GM23338 (cell line): ENCODE measurements around the gene CALM1. TPM values are rescaled to one million over a fixed set of nuclear protein-coding genes. Genes with fewer than 3 reads are reported as not detected.

Experiments used
- ATAC-seq: fragments of 200-7000 bp; cut with Tn5 transposase; 3 replicates; pipeline ENCODE4 v1.9.1; 2020
- DNase-seq: peaks from one replicate; pipeline ENCODE4 v3.0.0-alpha.2; 2015; ENCODE audit warnings: low spot score
- H2AFZ ChIP-seq: fragments of 200-600 bp; sonication (generic); 2 replicates; pipeline ENCODE4 v1.8.0; 2016; ENCODE audit warnings: antibody characterized with exemption, mild to moderate bottlenecking, moderate library complexity
- H3F3A ChIP-seq: fragments of 200-600 bp; sonication (generic); replicated peaks from 2 replicates; pipeline ENCODE4 v1.8.0; 2017; ENCODE audit warnings: antibody characterized with exemption, mixed run types, low read depth
- H3K27ac ChIP-seq: fragments of 200-600 bp; sonication (generic); 2 replicates; pipeline ENCODE4 v1.6.1; 2016; ENCODE audit warnings: low read depth
- H3K27me3 ChIP-seq: fragments of 200-600 bp; sonication (generic); 2 replicates; pipeline ENCODE4 v1.8.0; 2016; ENCODE audit warnings: mild to moderate bottlenecking, mixed run types, moderate library complexity; ENCODE audit not compliant: insufficient read depth
- H3K36me3 ChIP-seq: fragments of 200-600 bp; sonication (generic); 2 replicates; pipeline ENCODE4 v1.8.0; 2016; ENCODE audit warnings: mild to moderate bottlenecking; ENCODE audit not compliant: insufficient read depth
- H3K4me1 ChIP-seq: fragments of 200-600 bp; sonication (generic); 2 replicates; pipeline ENCODE4 v1.8.0; 2016; ENCODE audit warnings: mild to moderate bottlenecking, moderate library complexity; ENCODE audit not compliant: insufficient read depth
- H3K4me2 ChIP-seq: fragments of 200-600 bp; sonication (generic); 2 replicates; pipeline ENCODE4 v1.7.1; 2017; ENCODE audit warnings: mixed run types
- H3K4me3 ChIP-seq: fragments of 200-600 bp; sonication (generic); 2 replicates; pipeline ENCODE4 v1.6.1; 2016; ENCODE audit warnings: mixed run types
- H3K79me2 ChIP-seq: fragments of 200-600 bp; sonication (generic); replicated peaks from 2 replicates; pipeline ENCODE4 v1.8.0; 2017; ENCODE audit warnings: mild to moderate bottlenecking; ENCODE audit not compliant: insufficient read depth
- H3K9me2 ChIP-seq: fragments of 200-600 bp; sonication (generic); 2 replicates; pipeline ENCODE4 v1.8.0; 2017; ENCODE audit not compliant: insufficient read depth
- H4K20me1 ChIP-seq: fragments of 200-600 bp; sonication (generic); replicated peaks from 2 replicates; pipeline ENCODE4 v1.8.0; 2017; ENCODE audit warnings: mild to moderate bottlenecking; ENCODE audit not compliant: insufficient read depth
- H3K27ac Mint-ChIP-seq: 2 replicates; pipeline ENCODE4 v1.8.0; 2020; ENCODE audit warnings: inconsistent platforms, mild to moderate bottlenecking, moderate library complexity, mixed read lengths
- H3K27me3 Mint-ChIP-seq: 3 replicates; pipeline ENCODE4 v1.8.0; 2022; ENCODE audit warnings: low read depth, mild to moderate bottlenecking, moderate library complexity, mixed read lengths, inconsistent platforms; ENCODE audit not compliant: insufficient read depth, poor library complexity
- H3K36me3 Mint-ChIP-seq: 3 replicates; pipeline ENCODE4 v1.8.0; 2021; ENCODE audit warnings: low read depth, mild to moderate bottlenecking, inconsistent platforms, moderate library complexity, mixed read lengths
- H3K4me1 Mint-ChIP-seq: 3 replicates; pipeline ENCODE4 v1.8.0; 2020; ENCODE audit warnings: mild to moderate bottlenecking, inconsistent platforms, mixed read lengths
- H3K4me3 Mint-ChIP-seq: 3 replicates; pipeline ENCODE4 v1.8.0; 2021; ENCODE audit warnings: moderate library complexity, mild to moderate bottlenecking, inconsistent platforms, mixed read lengths
- H3K9me3 Mint-ChIP-seq: 3 replicates; pipeline ENCODE4 v1.8.0; 2020; ENCODE audit warnings: moderate library complexity, mild to moderate bottlenecking, inconsistent platforms, mixed read lengths
- EZH2 ChIP-seq: fragments of 200-600 bp; sonication (generic); IDR thresholded peaks from one replicate; pipeline ENCODE4 v1.8.0; 2017; ENCODE audit warnings: antibody characterized with exemption, mild to moderate bottlenecking, low read depth; ENCODE audit not compliant: unreplicated experiment
- EZH2phosphoT487 ChIP-seq: fragments of 200-600 bp; sonication (generic); IDR thresholded peaks from one replicate; pipeline ENCODE4 v1.8.1; 2018; ENCODE audit warnings: antibody characterized with exemption; ENCODE audit not compliant: unreplicated experiment
- JUNB ChIP-seq: IDR thresholded peaks from one replicate; pipeline ENCODE4 v1.6.1; 2016; ENCODE audit warnings: antibody characterized with exemption; ENCODE audit not compliant: unreplicated experiment
- NANOG ChIP-seq: IDR thresholded peaks from 2 replicates; pipeline ENCODE4 v1.6.1; 2016; ENCODE audit warnings: antibody characterized with exemption, borderline replicate concordance
- POLR2AphosphoS5 ChIP-seq: IDR thresholded peaks from 2 replicates; pipeline ENCODE4 v1.6.1; 2016; ENCODE audit warnings: antibody characterized with exemption, low read depth
- REST ChIP-seq: IDR thresholded peaks from one replicate; pipeline ENCODE4 v1.6.1; 2018; ENCODE audit warnings: antibody characterized with exemption; ENCODE audit not compliant: unreplicated experiment
- STAT1 ChIP-seq: IDR thresholded peaks from one replicate; pipeline ENCODE4 v1.6.1; 2016; ENCODE audit warnings: antibody characterized with exemption; ENCODE audit not compliant: unreplicated experiment
- ZNF114 ChIP-seq: fragments of 250-450 bp; sonication (Bioruptor Pico); IDR thresholded peaks from 2 replicates; pipeline ENCODE4 v1.5.0; 2020; ENCODE audit warnings: mild to moderate bottlenecking, moderate library complexity
- polyA plus RNA-seq: library from polyadenylated mRNA; unstranded; fragments of >200 nt; fragmentation: Nextera tagmentation; extraction: Ambion mirVana; gene quantifications from 2 replicates; pipeline ENCODE4 v1.2.1, GENCODE V29; 2016
- total RNA-seq: library from RNA; depleted of rRNA; stranded (reverse); fragments of >200 nt; shearing (Covaris generic); gene quantifications from 2 replicates; pipeline ENCODE4 v1.2.3, GENCODE V29; 2014
- TF ChIP-seq, protein P1 (sequence below), 2 experiments: fragments of 200-600 bp in 1 of 2; sonication (generic) in 1 of 2; conservative IDR thresholded peaks; 2 replicates each; pipeline versions ENCODE4 v1.5.1 to v1.6.1; 2016 to 2017; ENCODE audit warnings: antibody characterized with exemption in 2 of 2, low read depth in 2 of 2, mild to moderate bottlenecking in 2 of 2, moderate library complexity in 1 of 2
- TF ChIP-seq, protein P2 (sequence below): fragments of 250-450 bp; sonication (Bioruptor Pico); IDR thresholded peaks from 2 replicates; pipeline ENCODE4 v1.5.0; 2020; ENCODE audit warnings: mild to moderate bottlenecking, moderate library complexity
- TF ChIP-seq, protein P3 (sequence below): IDR thresholded peaks from 2 replicates; pipeline ENCODE4 v1.6.1; 2016; ENCODE audit warnings: antibody characterized with exemption

CALM1 gene
- total and polyA plus RNA-seq, 2 experiments from 2014 or later = 308 to 2,024 TPM

- peaks cover 14% of the 10 kb centered on the region; the same call in 1 of the 2 replicates for H4K20me1 ChIP-seq
- Mint-ChIP-seq H3K36me3 (peaks cover 26% of the 10 kb centered on the region), H3K9me3 (no peaks in the 10 kb centered on the region), H3K4me3 (no peak overlapping the region), H3K27me3 (no peaks in the 10 kb centered on the region), H3K27ac (no peak overlapping the region), H3K4me1 (peaks cover 7% of the 10 kb centered on the region; the same call in 2 of the 3 replicates)
- ATAC-seq (peak; percentile 60), DNase-seq (peak; percentile 42)
- TF ChIP-seq POLR2AphosphoS5 = no peak
- no peak for TF ChIP-seq ZNF114
- TF ChIP-seq, protein P1, sequence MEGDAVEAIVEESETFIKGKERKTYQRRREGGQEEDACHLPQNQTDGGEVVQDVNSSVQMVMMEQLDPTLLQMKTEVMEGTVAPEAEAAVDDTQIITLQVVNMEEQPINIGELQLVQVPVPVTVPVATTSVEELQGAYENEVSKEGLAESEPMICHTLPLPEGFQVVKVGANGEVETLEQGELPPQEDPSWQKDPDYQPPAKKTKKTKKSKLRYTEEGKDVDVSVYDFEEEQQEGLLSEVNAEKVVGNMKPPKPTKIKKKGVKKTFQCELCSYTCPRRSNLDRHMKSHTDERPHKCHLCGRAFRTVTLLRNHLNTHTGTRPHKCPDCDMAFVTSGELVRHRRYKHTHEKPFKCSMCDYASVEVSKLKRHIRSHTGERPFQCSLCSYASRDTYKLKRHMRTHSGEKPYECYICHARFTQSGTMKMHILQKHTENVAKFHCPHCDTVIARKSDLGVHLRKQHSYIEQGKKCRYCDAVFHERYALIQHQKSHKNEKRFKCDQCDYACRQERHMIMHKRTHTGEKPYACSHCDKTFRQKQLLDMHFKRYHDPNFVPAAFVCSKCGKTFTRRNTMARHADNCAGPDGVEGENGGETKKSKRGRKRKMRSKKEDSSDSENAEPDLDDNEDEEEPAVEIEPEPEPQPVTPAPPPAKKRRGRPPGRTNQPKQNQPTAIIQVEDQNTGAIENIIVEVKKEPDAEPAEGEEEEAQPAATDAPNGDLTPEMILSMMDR (conservative IDR thresholded peaks at IDR 0.05; ENCODE audit: low read depth in 2 of 2) = no peak
- no peak for TF ChIP-seq EZH2
- no peak for TF ChIP-seq STAT1
- no peak for TF ChIP-seq EZH2phosphoT487
- TF ChIP-seq, protein P2, sequence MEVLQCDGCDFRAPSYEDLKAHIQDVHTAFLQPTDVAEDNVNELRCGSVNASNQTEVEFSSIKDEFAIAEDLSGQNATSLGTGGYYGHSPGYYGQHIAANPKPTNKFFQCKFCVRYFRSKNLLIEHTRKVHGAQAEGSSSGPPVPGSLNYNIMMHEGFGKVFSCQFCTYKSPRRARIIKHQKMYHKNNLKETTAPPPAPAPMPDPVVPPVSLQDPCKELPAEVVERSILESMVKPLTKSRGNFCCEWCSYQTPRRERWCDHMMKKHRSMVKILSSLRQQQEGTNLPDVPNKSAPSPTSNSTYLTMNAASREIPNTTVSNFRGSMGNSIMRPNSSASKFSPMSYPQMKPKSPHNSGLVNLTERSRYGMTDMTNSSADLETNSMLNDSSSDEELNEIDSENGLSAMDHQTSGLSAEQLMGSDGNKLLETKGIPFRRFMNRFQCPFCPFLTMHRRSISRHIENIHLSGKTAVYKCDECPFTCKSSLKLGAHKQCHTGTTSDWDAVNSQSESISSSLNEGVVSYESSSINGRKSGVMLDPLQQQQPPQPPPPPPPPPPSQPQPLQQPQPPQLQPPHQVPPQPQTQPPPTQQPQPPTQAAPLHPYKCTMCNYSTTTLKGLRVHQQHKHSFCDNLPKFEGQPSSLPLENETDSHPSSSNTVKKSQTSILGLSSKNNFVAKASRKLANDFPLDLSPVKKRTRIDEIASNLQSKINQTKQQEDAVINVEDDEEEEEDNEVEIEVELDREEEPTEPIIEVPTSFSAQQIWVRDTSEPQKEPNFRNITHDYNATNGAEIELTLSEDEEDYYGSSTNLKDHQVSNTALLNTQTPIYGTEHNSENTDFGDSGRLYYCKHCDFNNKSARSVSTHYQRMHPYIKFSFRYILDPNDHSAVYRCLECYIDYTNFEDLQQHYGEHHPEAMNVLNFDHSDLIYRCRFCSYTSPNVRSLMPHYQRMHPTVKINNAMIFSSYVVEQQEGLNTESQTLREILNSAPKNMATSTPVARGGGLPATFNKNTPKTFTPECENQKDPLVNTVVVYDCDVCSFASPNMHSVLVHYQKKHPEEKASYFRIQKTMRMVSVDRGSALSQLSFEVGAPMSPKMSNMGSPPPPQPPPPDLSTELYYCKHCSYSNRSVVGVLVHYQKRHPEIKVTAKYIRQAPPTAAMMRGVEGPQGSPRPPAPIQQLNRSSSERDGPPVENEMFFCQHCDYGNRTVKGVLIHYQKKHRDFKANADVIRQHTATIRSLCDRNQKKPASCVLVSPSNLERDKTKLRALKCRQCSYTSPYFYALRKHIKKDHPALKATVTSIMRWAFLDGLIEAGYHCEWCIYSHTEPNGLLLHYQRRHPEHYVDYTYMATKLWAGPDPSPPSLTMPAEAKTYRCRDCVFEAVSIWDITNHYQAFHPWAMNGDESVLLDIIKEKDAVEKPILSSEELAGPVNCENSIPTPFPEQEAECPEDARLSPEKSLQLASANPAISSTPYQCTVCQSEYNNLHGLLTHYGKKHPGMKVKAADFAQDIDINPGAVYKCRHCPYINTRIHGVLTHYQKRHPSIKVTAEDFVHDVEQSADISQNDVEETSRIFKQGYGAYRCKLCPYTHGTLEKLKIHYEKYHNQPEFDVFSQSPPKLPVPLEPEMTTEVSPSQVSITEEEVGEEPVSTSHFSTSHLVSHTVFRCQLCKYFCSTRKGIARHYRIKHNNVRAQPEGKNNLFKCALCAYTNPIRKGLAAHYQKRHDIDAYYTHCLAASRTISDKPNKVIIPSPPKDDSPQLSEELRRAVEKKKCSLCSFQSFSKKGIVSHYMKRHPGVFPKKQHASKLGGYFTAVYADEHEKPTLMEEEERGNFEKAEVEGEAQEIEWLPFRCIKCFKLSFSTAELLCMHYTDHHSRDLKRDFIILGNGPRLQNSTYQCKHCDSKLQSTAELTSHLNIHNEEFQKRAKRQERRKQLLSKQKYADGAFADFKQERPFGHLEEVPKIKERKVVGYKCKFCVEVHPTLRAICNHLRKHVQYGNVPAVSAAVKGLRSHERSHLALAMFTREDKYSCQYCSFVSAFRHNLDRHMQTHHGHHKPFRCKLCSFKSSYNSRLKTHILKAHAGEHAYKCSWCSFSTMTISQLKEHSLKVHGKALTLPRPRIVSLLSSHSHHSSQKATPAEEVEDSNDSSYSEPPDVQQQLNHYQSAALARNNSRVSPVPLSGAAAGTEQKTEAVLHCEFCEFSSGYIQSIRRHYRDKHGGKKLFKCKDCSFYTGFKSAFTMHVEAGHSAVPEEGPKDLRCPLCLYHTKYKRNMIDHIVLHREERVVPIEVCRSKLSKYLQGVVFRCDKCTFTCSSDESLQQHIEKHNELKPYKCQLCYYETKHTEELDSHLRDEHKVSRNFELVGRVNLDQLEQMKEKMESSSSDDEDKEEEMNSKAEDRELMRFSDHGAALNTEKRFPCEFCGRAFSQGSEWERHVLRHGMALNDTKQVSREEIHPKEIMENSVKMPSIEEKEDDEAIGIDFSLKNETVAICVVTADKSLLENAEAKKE = no peak
- TF ChIP-seq NANOG = no peak
- TF ChIP-seq, protein P3, sequence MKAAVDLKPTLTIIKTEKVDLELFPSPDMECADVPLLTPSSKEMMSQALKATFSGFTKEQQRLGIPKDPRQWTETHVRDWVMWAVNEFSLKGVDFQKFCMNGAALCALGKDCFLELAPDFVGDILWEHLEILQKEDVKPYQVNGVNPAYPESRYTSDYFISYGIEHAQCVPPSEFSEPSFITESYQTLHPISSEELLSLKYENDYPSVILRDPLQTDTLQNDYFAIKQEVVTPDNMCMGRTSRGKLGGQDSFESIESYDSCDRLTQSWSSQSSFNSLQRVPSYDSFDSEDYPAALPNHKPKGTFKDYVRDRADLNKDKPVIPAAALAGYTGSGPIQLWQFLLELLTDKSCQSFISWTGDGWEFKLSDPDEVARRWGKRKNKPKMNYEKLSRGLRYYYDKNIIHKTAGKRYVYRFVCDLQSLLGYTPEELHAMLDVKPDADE = no peak
- TF ChIP-seq JUNB = no peak
- no peak for TF ChIP-seq REST
- H3K9me2 ChIP-seq = no peaks in the 10 kb centered on the region
- H3K27ac ChIP-seq = peak overlapping the region; percentile 63; the same call in 1 of the 2 replicates
- H3K4me2 ChIP-seq = no peak overlapping the region
- H3K27me3 ChIP-seq = no peaks in the 10 kb centered on the region
- no peaks in the 10 kb centered on the region for H3K79me2 ChIP-seq
- no peaks in the 10 kb centered on the region; the same call in 1 of the 2 replicates for H3F3A ChIP-seq
- H3K4me3 ChIP-seq = no peak overlapping the region
- H3K4me1 ChIP-seq = peaks cover 16% of the 10 kb centered on the region
- peaks cover 14% of the 10 kb centered on the region for H3K36me3 ChIP-seq
- no peak overlapping the region for H2AFZ ChIP-seq
Observed at GRCh38 chr14:90408713-90409112, 11.9 kb downstream of the CALM1 start.
